Neural cell (in vitro differentiated cells): ENCODE data around the gene UBAP1. TPM values are rescaled to one million over a fixed set of nuclear protein-coding genes. Genes with fewer than 3 reads are reported as not detected.

Experiments
- H2AFZ ChIP-seq: fragments of 200-600, 300-800 bp; sonication (generic), shearing (Covaris generic); 2 replicates; pipeline ENCODE4 v1.6.0; 2014; ENCODE audit warnings: low read depth, mild to moderate bottlenecking, antibody characterized with exemption, low read length, moderate library complexity
- H3F3A ChIP-seq: fragments of 200-600 bp; shearing (Covaris generic); 2 replicates; pipeline ENCODE4 v1.6.1; 2016; ENCODE audit warnings: mild to moderate bottlenecking, moderate library complexity, mixed read lengths, antibody characterized with exemption, low read length; ENCODE audit not compliant: insufficient read depth, poor library complexity, severe bottlenecking
- H3K27ac ChIP-seq: fragments of 200-600, 300-800 bp; sonication (generic), shearing (Covaris generic); 2 replicates; pipeline ENCODE4 v1.5.1; 2014; ENCODE audit warnings: mild to moderate bottlenecking, low read length, moderate library complexity
- H3K27me3 ChIP-seq: fragments of 300-800, 200-600 bp; sonication (generic), shearing (Covaris generic); 2 replicates; pipeline ENCODE4 v1.6.0; 2014; ENCODE audit warnings: mild to moderate bottlenecking, low read depth, low read length, moderate library complexity; ENCODE audit not compliant: insufficient read depth
- H3K36me3 ChIP-seq: fragments of 300-800, 200-600 bp; sonication (generic), shearing (Covaris generic); 2 replicates; pipeline ENCODE4 v1.5.1; 2014; ENCODE audit warnings: mild to moderate bottlenecking, antibody characterized with exemption, low read length, moderate library complexity; ENCODE audit not compliant: insufficient read depth
- H3K4me2 ChIP-seq: fragments of 300-800, 200-600 bp; sonication (generic), shearing (Covaris generic); 2 replicates; pipeline ENCODE4 v1.6.0; 2014; ENCODE audit warnings: mild to moderate bottlenecking, low read length
- H3K4me3 ChIP-seq: fragments of 300-800, 200-600 bp; sonication (generic), shearing (Covaris generic); 2 replicates; pipeline ENCODE4 v1.5.1; 2014; ENCODE audit warnings: mild to moderate bottlenecking, low read length, moderate library complexity
- H3K79me2 ChIP-seq: fragments of 200-600 bp; shearing (Covaris generic); replicated peaks from 2 replicates; pipeline ENCODE4 v1.6.0; 2014; ENCODE audit warnings: mild to moderate bottlenecking, low read length, moderate library complexity; ENCODE audit not compliant: insufficient read depth
- H3K9ac ChIP-seq: fragments of 300-800, 200-600 bp; sonication (generic), shearing (Covaris generic); 2 replicates; pipeline ENCODE4 v1.6.1; 2016; ENCODE audit warnings: mild to moderate bottlenecking, low read length, mixed read lengths
- H3K9me2 ChIP-seq: fragments of 200-600 bp; shearing (Covaris generic); 2 replicates; pipeline ENCODE4 v1.6.1; 2016; ENCODE audit warnings: mild to moderate bottlenecking, low read length, mixed read lengths; ENCODE audit not compliant: insufficient read depth
- H3K9me3 ChIP-seq: fragments of 200-600, 300-800 bp; sonication (generic), shearing (Covaris generic); 2 replicates; pipeline ENCODE4 v1.6.1; 2016; ENCODE audit warnings: mild to moderate bottlenecking, mixed run types, low read length, moderate library complexity, mixed read lengths
- H4K20me1 ChIP-seq: fragments of 200-600 bp; shearing (Covaris generic); 2 replicates; pipeline ENCODE4 v1.6.1; 2016; ENCODE audit warnings: mild to moderate bottlenecking, mixed run types; ENCODE audit not compliant: insufficient read depth
- EP300 ChIP-seq: fragments of 450-650 bp; conservative IDR thresholded peaks from 2 replicates; pipeline ENCODE4 v1.6.1; 2014; ENCODE audit warnings: antibody characterized with exemption, mild to moderate bottlenecking, moderate library complexity; ENCODE audit not compliant: poor library complexity, severe bottlenecking
- EZH2 ChIP-seq: fragments of 200-600, 300-800 bp; shearing (Covaris generic), sonication (generic); IDR thresholded peaks from 2 replicates; pipeline ENCODE4 v1.6.1; 2014; ENCODE audit warnings: antibody characterized with exemption, low read length, borderline replicate concordance, mild to moderate bottlenecking; ENCODE audit not compliant: insufficient read depth, poor library complexity, severe bottlenecking
- MXI1 ChIP-seq: fragments of 450-650 bp; conservative IDR thresholded peaks from 2 replicates; pipeline ENCODE4 v1.6.1; 2014; ENCODE audit warnings: antibody characterized with exemption, mild to moderate bottlenecking; ENCODE audit not compliant: poor library complexity, severe bottlenecking
- POLR2AphosphoS5 ChIP-seq: IDR thresholded peaks from 2 replicates; pipeline ENCODE4 v1.6.1; 2012
- RAD21 ChIP-seq: fragments of 450-650 bp; conservative IDR thresholded peaks from 2 replicates; pipeline ENCODE4 v1.6.1; 2014; ENCODE audit warnings: antibody characterized with exemption, mild to moderate bottlenecking, moderate library complexity
- SMC3 ChIP-seq: fragments of 450-650 bp; conservative IDR thresholded peaks from 2 replicates; pipeline ENCODE4 v1.6.1; 2014; ENCODE audit warnings: antibody characterized with exemption, mild to moderate bottlenecking, moderate library complexity; ENCODE audit not compliant: poor library complexity
- TAF1 ChIP-seq: IDR thresholded peaks from 2 replicates; pipeline ENCODE4 v1.6.1; 2012; ENCODE audit warnings: low read depth
- polyA plus RNA-seq: library from polyadenylated mRNA; depleted of rRNA; stranded (reverse); fragments of >200 nt; gene quantifications from 2 replicates; pipeline ENCODE4 v1.2.3, GENCODE V29; 2014
- TF ChIP-seq, protein P1 (sequence below): fragments of 450-650 bp; IDR thresholded peaks from 2 replicates; pipeline ENCODE4 v1.5.1; 2014; ENCODE audit warnings: antibody characterized with exemption, mild to moderate bottlenecking, moderate library complexity; ENCODE audit not compliant: poor library complexity, severe bottlenecking
- TF ChIP-seq, protein P2 (sequence below): IDR thresholded peaks from 2 replicates; pipeline ENCODE4 v1.6.1; 2012; ENCODE audit warnings: borderline replicate concordance

The UBAP1 gene
- polyA plus RNA-seq, 1 donor from 2014 or later, result 35.1 TPM

DNA sequence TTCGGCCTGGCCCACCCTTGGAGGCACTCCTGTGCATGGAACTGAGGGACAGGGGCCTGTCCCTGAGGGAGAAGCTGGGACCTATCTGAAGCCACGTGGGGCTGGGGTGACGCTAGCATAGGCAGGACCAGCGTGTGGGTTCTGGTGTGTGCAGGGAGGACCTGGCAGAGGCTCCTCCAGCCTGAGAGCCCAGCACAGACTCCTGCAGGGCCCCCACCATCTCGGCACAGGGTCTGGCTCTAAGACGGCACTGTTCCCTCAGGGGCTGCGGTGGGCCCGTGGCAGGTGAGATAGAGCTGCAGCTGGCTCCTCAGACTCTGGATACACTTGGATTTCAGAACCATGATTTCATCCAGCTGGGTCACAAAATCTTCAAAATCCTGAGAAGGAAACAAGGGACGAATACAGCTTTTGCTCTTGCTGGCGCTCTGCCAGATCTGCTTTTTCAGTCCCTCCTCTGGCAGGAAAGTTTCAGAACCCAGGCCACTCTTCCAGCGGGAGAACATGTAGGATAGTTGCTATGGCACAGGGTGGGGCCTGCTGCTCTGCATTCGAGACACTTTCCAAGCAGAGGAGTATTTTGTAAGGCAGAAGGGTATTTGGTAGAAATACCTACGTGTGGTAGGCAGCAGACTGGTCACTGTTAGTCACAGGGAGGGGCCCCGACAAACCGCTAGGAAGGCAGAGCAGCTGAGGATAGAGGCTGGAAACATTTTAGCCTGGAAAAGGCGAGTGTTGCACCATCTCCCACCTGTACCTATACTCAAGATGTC, 75.5 kb downstream of the UBAP1 start:
- Histone ChIP-seq H3K36me3 (no peaks in the 10 kb centered on the region), H3K79me2 (no peaks in the 10 kb centered on the region), H3K4me3 (no peak overlapping the region), H3K27me3 (no peaks in the 10 kb centered on the region), H3F3A (no peaks in the 10 kb centered on the region), H3K4me2 (no peak overlapping the region), H3K27ac (no peak overlapping the region), H2AFZ (no peak overlapping the region), H3K9me2 (no peaks in the 10 kb centered on the region), H4K20me1 (no peaks in the 10 kb centered on the region), H3K9me3 (no peaks in the 10 kb centered on the region), H3K9ac (no peak overlapping the region)
- TF ChIP-seq MXI1 (no peak), POLR2AphosphoS5 (no peak), EZH2 (no peak), RAD21 (no peak), SMC3 (no peak), EP300 (no peak), TAF1 (no peak)
- TF ChIP-seq, protein P1, sequence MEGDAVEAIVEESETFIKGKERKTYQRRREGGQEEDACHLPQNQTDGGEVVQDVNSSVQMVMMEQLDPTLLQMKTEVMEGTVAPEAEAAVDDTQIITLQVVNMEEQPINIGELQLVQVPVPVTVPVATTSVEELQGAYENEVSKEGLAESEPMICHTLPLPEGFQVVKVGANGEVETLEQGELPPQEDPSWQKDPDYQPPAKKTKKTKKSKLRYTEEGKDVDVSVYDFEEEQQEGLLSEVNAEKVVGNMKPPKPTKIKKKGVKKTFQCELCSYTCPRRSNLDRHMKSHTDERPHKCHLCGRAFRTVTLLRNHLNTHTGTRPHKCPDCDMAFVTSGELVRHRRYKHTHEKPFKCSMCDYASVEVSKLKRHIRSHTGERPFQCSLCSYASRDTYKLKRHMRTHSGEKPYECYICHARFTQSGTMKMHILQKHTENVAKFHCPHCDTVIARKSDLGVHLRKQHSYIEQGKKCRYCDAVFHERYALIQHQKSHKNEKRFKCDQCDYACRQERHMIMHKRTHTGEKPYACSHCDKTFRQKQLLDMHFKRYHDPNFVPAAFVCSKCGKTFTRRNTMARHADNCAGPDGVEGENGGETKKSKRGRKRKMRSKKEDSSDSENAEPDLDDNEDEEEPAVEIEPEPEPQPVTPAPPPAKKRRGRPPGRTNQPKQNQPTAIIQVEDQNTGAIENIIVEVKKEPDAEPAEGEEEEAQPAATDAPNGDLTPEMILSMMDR, result no peak
- TF ChIP-seq, protein P2, sequence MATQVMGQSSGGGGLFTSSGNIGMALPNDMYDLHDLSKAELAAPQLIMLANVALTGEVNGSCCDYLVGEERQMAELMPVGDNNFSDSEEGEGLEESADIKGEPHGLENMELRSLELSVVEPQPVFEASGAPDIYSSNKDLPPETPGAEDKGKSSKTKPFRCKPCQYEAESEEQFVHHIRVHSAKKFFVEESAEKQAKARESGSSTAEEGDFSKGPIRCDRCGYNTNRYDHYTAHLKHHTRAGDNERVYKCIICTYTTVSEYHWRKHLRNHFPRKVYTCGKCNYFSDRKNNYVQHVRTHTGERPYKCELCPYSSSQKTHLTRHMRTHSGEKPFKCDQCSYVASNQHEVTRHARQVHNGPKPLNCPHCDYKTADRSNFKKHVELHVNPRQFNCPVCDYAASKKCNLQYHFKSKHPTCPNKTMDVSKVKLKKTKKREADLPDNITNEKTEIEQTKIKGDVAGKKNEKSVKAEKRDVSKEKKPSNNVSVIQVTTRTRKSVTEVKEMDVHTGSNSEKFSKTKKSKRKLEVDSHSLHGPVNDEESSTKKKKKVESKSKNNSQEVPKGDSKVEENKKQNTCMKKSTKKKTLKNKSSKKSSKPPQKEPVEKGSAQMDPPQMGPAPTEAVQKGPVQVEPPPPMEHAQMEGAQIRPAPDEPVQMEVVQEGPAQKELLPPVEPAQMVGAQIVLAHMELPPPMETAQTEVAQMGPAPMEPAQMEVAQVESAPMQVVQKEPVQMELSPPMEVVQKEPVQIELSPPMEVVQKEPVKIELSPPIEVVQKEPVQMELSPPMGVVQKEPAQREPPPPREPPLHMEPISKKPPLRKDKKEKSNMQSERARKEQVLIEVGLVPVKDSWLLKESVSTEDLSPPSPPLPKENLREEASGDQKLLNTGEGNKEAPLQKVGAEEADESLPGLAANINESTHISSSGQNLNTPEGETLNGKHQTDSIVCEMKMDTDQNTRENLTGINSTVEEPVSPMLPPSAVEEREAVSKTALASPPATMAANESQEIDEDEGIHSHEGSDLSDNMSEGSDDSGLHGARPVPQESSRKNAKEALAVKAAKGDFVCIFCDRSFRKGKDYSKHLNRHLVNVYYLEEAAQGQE, result no peak

DNA sequence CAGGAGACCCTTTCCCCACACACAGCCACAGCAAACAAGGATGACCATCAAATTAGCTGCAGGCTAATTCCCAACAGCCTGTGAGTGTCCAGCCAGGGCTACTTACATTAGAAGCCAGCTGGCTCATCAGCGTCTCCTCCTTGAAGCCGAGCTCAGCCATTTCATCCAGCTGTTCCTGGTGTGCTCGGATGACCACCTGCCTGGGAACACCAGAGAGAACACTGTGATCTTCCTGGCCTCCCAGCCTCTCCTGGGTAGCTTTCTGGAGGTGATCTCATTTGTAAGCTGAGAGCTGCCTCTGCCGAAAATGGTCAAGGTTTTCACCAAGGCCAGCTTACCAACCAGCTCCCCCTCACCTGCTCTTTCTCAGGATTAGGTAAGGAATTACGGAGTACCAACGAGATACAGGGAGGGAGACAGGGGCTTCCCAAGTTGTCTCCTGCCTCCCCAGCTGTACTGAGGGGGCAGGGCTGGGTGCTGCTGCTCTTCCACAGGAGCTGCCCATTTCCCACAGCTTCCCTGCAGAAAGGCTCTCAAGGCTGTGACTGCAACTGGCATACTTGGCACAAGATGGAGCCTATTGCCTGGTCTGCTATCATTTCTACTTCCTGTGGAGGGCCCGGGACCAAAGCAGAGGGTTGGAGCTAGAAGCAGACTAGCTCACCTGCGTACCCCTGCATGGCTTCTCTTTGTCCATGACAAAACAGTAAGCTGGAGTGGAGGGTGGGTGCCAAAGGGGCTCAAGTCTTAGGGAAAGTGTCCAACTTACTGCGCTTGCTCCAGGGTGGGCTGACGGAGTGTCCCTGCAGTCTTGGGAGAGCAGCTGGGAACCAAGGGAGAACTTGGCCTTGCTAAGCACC, 76.4 kb downstream of the UBAP1 start:
- Histone ChIP-seq H2AFZ (no peak overlapping the region), H3K27ac (no peak overlapping the region), H3K27me3 (no peaks in the 10 kb centered on the region), H3K4me2 (no peak overlapping the region), H3K79me2 (no peaks in the 10 kb centered on the region), H3K9ac (no peak overlapping the region), H3F3A (no peaks in the 10 kb centered on the region), H4K20me1 (no peaks in the 10 kb centered on the region), H3K4me3 (no peak overlapping the region), H3K36me3 (no peaks in the 10 kb centered on the region), H3K9me3 (no peaks in the 10 kb centered on the region), H3K9me2 (no peaks in the 10 kb centered on the region)
- TF ChIP-seq POLR2AphosphoS5 (no peak), RAD21 (no peak), EP300 (no peak), SMC3 (no peak), TAF1 (no peak), MXI1 (no peak), EZH2 (no peak)
- TF ChIP-seq, protein P2, result no peak
- TF ChIP-seq, protein P1, result no peak
